GM12878 (cell line): ENCODE results near the gene CPSF4. TPM values are rescaled to one million over a fixed set of nuclear protein-coding genes. Genes with fewer than 3 reads are reported as not detected.

Experiments
- ATAC-seq: fragments of 200-7000 bp; cut with Tn5 transposase; 3 replicates; pipeline ENCODE4 v1.9.1; 2020; ENCODE audit warnings: mild to moderate bottlenecking, moderate library complexity
- BruUV-seq: library from RNA; stranded (reverse); fragments of 400-500 nt; replicated peaks from 2 replicates; lab custom pipeline; 2021; lab: Mats Ljungman, UMichigan
- CTCF ChIA-PET: fragments of 300-600 bp; sonication (Branson Sonifier 250); formaldehyde crosslinking; extraction: SDS; loops from one replicate; lab custom pipeline; 2021; ENCODE audit warnings: inconsistent platforms; lab: Yijun Ruan, JAX
- POLR2A ChIA-PET: fragments of 350-600 bp; formaldehyde crosslinking; extraction: SDS; loops from one replicate; lab custom pipeline; 2021; ENCODE audit warnings: inconsistent platforms; lab: Charles Lee
- RAD21 ChIA-PET: fragments of 300-600 bp; sonication (Branson Sonifier 250); formaldehyde crosslinking; loops from one replicate; lab custom pipeline; 2023; ENCODE audit warnings: antibody characterized with exemption; ENCODE audit not compliant: unreplicated experiment; lab: Charles Lee
- SMC1A ChIA-PET: fragments of 300-600 bp; sonication (Branson Sonifier 250); formaldehyde crosslinking; loops from one replicate; lab custom pipeline; 2023; ENCODE audit not compliant: unreplicated experiment, uncharacterized antibody; lab: Charles Lee
- DNase-seq: peaks from one replicate; pipeline ENCODE4 v3.0.0-alpha.2; 2011; ENCODE audit warnings: low read depth, low spot score
- FAIRE-seq: peaks from 3 replicates; lab custom pipeline; 2011; peaks lifted over from hg19 to GRCh38; lab: Jason Lieb, UNC
- H2AFZ ChIP-seq: 2 replicates; pipeline ENCODE4 v1.6.0; 2011; ENCODE audit warnings: low read depth, low read length, control low read depth; ENCODE audit not compliant: control insufficient read depth
- H3K27ac ChIP-seq: 2 replicates; pipeline ENCODE4 v1.5.1; 2011; ENCODE audit warnings: control low read depth; ENCODE audit not compliant: control insufficient read depth, insufficient read depth
- H3K27me3 ChIP-seq, 2 experiments: replicated peaks in 1 of 2; 2 replicates each; pipeline versions ENCODE4 v1.6.0 to v1.6.1; 2011; ENCODE audit warnings: low read length in 1 of 2; ENCODE audit not compliant: control insufficient read depth in 2 of 2, insufficient read depth in 2 of 2
- H3K36me3 ChIP-seq, 2 experiments: 2 replicates each; pipeline ENCODE4 v1.5.1; 2011; ENCODE audit warnings: low read length in 1 of 2; ENCODE audit not compliant: control insufficient read depth in 2 of 2, insufficient read depth in 2 of 2
- H3K4me1 ChIP-seq: 2 replicates; pipeline ENCODE4 v1.6.1; 2011; ENCODE audit warnings: mild to moderate bottlenecking, low read length, moderate library complexity, mixed read lengths; ENCODE audit not compliant: control insufficient read depth, insufficient read depth
- H3K4me2 ChIP-seq: 2 replicates; pipeline ENCODE4 v1.6.0; 2011; ENCODE audit warnings: control low read depth; ENCODE audit not compliant: control insufficient read depth, insufficient read depth
- H3K4me3 ChIP-seq: fragments of 200-600 bp; sonication (generic); 2 replicates; pipeline ENCODE4 v1.5.1; 2016
- H3K79me2 ChIP-seq: 2 replicates; pipeline ENCODE4 v1.6.0; 2011; ENCODE audit warnings: low read length; ENCODE audit not compliant: control insufficient read depth, insufficient read depth
- H3K9ac ChIP-seq: 2 replicates; pipeline ENCODE4 v1.8.0; 2011; ENCODE audit warnings: low read length, control low read depth, mixed read lengths; ENCODE audit not compliant: control insufficient read depth, insufficient read depth
- H3K9me3 ChIP-seq: replicated peaks from 3 replicates; pipeline ENCODE4 v1.5.1; 2011; ENCODE audit warnings: mild to moderate bottlenecking, low read length; ENCODE audit not compliant: control insufficient read depth, insufficient read depth
- H4K20me1 ChIP-seq: 2 replicates; pipeline ENCODE4 v1.6.0; 2011; ENCODE audit not compliant: control insufficient read depth, insufficient read depth
- ASH2L ChIP-seq: fragments of 300-600, 200-600 bp; sonication (generic); IDR thresholded peaks from 2 replicates; pipeline ENCODE4 v1.6.1; 2017; ENCODE audit warnings: low read depth, mild to moderate bottlenecking, borderline replicate concordance
- BCL11A ChIP-seq: IDR thresholded peaks from 2 replicates; pipeline ENCODE4 v1.6.1; 2011; ENCODE audit warnings: low read depth, low read length
- BMI1 ChIP-seq: fragments of 450-650 bp; IDR thresholded peaks from 2 replicates; pipeline ENCODE4 v1.6.1; 2016; ENCODE audit warnings: mild to moderate bottlenecking, moderate library complexity, borderline replicate concordance
- CBX5 ChIP-seq: sonication (generic); IDR thresholded peaks from 2 replicates; pipeline ENCODE4 v1.6.1; 2016; ENCODE audit warnings: low read depth, moderate library complexity, mild to moderate bottlenecking, inconsistent platforms
- JUND ChIP-seq: IDR thresholded peaks from 2 replicates; pipeline ENCODE4 v1.6.1; 2012; ENCODE audit warnings: low read depth, mild to moderate bottlenecking, low read length, improper control_type of control experiment, moderate library complexity
- KDM1A ChIP-seq: fragments of 200-600 bp; sonication (generic); IDR thresholded peaks from 2 replicates; pipeline ENCODE4 v1.6.1; 2016; ENCODE audit warnings: borderline replicate concordance
- MXI1 ChIP-seq: fragments of 150-350 bp; IDR thresholded peaks from 2 replicates; pipeline ENCODE4 v1.6.1; 2011; ENCODE audit warnings: low read depth, mild to moderate bottlenecking, inconsistent platforms, low read length, improper control_type of control experiment
- PAX5 ChIP-seq: IDR thresholded peaks from 2 replicates; pipeline ENCODE4 v1.6.1; 2011; ENCODE audit warnings: low read depth, low read length, borderline replicate concordance
- POU2F2 ChIP-seq: IDR thresholded peaks from 3 replicates; pipeline ENCODE4 v1.6.1; 2011; ENCODE audit warnings: low read depth, mild to moderate bottlenecking, low read length, borderline replicate concordance
- RB1 ChIP-seq: fragments of 450-650 bp; formaldehyde crosslinking; IDR thresholded peaks from 2 replicates; pipeline ENCODE4 v1.6.1; 2017; ENCODE audit warnings: mild to moderate bottlenecking, borderline replicate concordance
- RELA ChIP-seq: fragments of 450-650 bp; IDR thresholded peaks from 2 replicates; pipeline ENCODE4 v1.8.0; 2014; ENCODE audit warnings: borderline replicate concordance; ENCODE audit not compliant: partially characterized antibody
- SMAD5 ChIP-seq: IDR thresholded peaks from 2 replicates; pipeline ENCODE4 v1.6.1; 2016; ENCODE audit warnings: antibody characterized with exemption, low read depth
- SPI1 ChIP-seq: IDR thresholded peaks from 2 replicates; pipeline ENCODE4 v1.6.1; 2011; ENCODE audit warnings: low read depth, mild to moderate bottlenecking, low read length, moderate library complexity, borderline replicate concordance; ENCODE audit not compliant: insufficient read depth
- STAT1 ChIP-seq: fragments of 450-650 bp; conservative IDR thresholded peaks from 2 replicates; pipeline ENCODE4 v1.6.1; 2014; ENCODE audit warnings: antibody characterized with exemption, mild to moderate bottlenecking
- ZNF622 ChIP-seq: fragments of 450-650 bp; IDR thresholded peaks from 2 replicates; pipeline ENCODE4 v1.6.1; 2017; ENCODE audit warnings: mild to moderate bottlenecking, inconsistent platforms
- ZZZ3 ChIP-seq: IDR thresholded peaks from 2 replicates; pipeline ENCODE4 v1.6.1; 2011; ENCODE audit warnings: low read depth; ENCODE audit not compliant: control insufficient read depth, insufficient read length
- WGBS: methylation state at CpG from one replicate; pipeline ENCODE4 v1.1.6; 2016; ENCODE audit warnings: low lambda C conversion rate; ENCODE audit not compliant: insufficient replicate concordance, insufficient coverage; ENCODE audit errors: missing lambda C conversion rate; 5-methylcytosine and 5-hydroxymethylcytosine counted together
- in situ Hi-C: fragments of 300-500 bp; cut with MboI; formaldehyde crosslinking; loops from 9 replicates; pipeline ENCODE4 v1.14.3; 2018; ENCODE audit warnings: mixed read lengths
- intact Hi-C: fragments of 100-400 bp; cut with micrococcal nuclease; formaldehyde crosslinking; loops from one replicate; pipeline ENCODE4 v1.14.2; 2022; ENCODE audit not compliant: unreplicated experiment
- polyA plus RNA-seq, 11 experiments: library from polyadenylated mRNA; depleted of rRNA in 4 of 11; unstranded in 6 of 11; stranded (reverse) in 5 of 11; fragments of >200 nt; fragmentation: Nextera tagmentation in 4 of 11; fragmentation: Illumina TruSeq in 1 of 11; extraction: Ambion mirVana in 4 of 11; extraction: Trizol in 1 of 11; gene quantifications; 1 replicate in 1 of 11; 2 replicates in 10 of 11; pipeline versions ENCODE4 v1.2.1 to v1.2.3, GENCODE V29; 2011 to 2016; ENCODE audit warnings: inconsistent platforms in 2 of 11, missing spikeins in 2 of 11, low read depth in 1 of 11
- total RNA-seq, 4 experiments: library from RNA; depleted of rRNA in 3 of 4; stranded (reverse); fragments of >200 nt in 3 of 4; fragmentation: Illumina TruSeq in 1 of 4; extraction: Trizol in 1 of 4; gene quantifications; 2 replicates each; pipeline versions ENCODE4 v1.2.1 to v1.2.3, GENCODE V29; 2013 to 2021
- TF ChIP-seq, protein P1 (sequence below): fragments of 450-650 bp; IDR thresholded peaks from 2 replicates; pipeline ENCODE4 v1.6.1; 2017; ENCODE audit warnings: mild to moderate bottlenecking, low read depth, inconsistent platforms; ENCODE audit not compliant: poor library complexity, severe bottlenecking
- TF ChIP-seq, protein P2 (sequence below): fragments of 450-650 bp; IDR thresholded peaks from 2 replicates; pipeline ENCODE4 v1.6.1; 2018; ENCODE audit warnings: borderline replicate concordance, mild to moderate bottlenecking; ENCODE audit not compliant: partially characterized antibody

The CPSF4 gene
- total and polyA plus RNA-seq, 10 of the 15 experiments (the other 5 are each of a cell fraction or from before 2014, with no cell fraction given) = 13.6 to 70.1 (median 45.0) TPM

GRCh38 chr7:99408379-99409191 is 30.2 kb upstream of the CPSF4 start, which contains the start of the genes BUD31 and PDAP1:
Gene BUD31, plus strand, starts transcription at chr7:99408969. Its CDS starts 2,124 bp downstream, at chr7:99411093.
Gene PDAP1, minus strand, starts transcription at chr7:99408597. Its CDS starts 49 bp downstream, at chr7:99408548.
- Histone ChIP-seq H3K4me3 (peak within 1 kb of the TSS; percentile 100), H3K4me1 (peaks cover 12% of the 10 kb centered on the region), H4K20me1 (no peaks in the 10 kb centered on the region), H3K36me3 (peaks cover 6 to 15% of the 10 kb centered on the region in 2 experiments), H3K9ac (peak within 1 kb of the TSS; percentile 98), H3K9me3 (no peaks in the 10 kb centered on the region), H2AFZ (peak within 1 kb of the TSS; percentile 98), H3K27me3 (no peaks in the 10 kb centered on the region), H3K79me2 (peaks cover 62% of the 10 kb centered on the region), H3K4me2 (peak within 1 kb of the TSS; percentile 83), H3K27ac (peak within 1 kb of the TSS; percentile 99)
- POLR2A ChIA-PET = interaction anchor here (0.6 to 4.9 kb wide), 18 partner anchors 10 to 511 kb away, joined by 3 to 51 read pairs (median 5); partner anchors contain the start of genes ARPC1A, ARPC1B, ATP5MF and CPSF4
- SMC1A ChIA-PET = interaction anchor here (0.8 to 3.2 kb wide), 10 partner anchors 9 to 151 kb away, joined by 3 to 20 read pairs (median 3); partner anchors contain the start of genes ARPC1B, CPSF4 and PTCD1
- DNase-seq (peak; percentile 90), ATAC-seq (peak; percentile 86), FAIRE-seq (peak; percentile 98)
- RAD21 ChIA-PET = interaction anchor here (0.6 to 2.7 kb wide), 10 partner anchors 28 to 91 kb away, joined by 3 to 8 read pairs (median 6); partner anchors contain the start of genes ARPC1A, CPSF4, PTCD1 and ZNF394
- CTCF ChIA-PET = interaction anchor here (0.5 to 4.6 kb wide), 9 partner anchors 11 to 175 kb away, joined by 3 to 31 read pairs (median 4); no protein-coding TSS in a partner anchor
- BruUV-seq = no TSS peak
- under 1% methylated on average over 56 of the region's 72 CpGs for WGBS
- intact Hi-C loops = loop anchor here (2.0 to 5.0 kb wide), 2 partner anchors 28 to 36 kb away; partner anchors contain the start of gene ARPC1B
- in situ Hi-C loops = no loop called here
- TF ChIP-seq SPI1 (peak; percentile 45; the same call in 1 of the 2 replicates), RELA (peak; percentile 87), CBX5 (no peak), BMI1 (no peak; the same call in none of the 2 replicates), JUND (peak; percentile 90), ASH2L (0 out of 2 replicates have a peak, but pooled peaks have one; percentile 63), SMAD5 (peak; percentile 93), BCL11A (0 out of 2 replicates have a peak, but pooled peaks have one; percentile 23), RB1 (peak; percentile 92), ZNF622 (no peak), POU2F2 (peak; percentile 66; the same call in 2 of the 3 replicates), KDM1A (no peak), MXI1 (0 out of 2 replicates have a peak, but pooled peaks have one; percentile 26), ZZZ3 (no peak), STAT1 (peak; percentile 97; the same call in 1 of the 2 replicates), PAX5 (peak; percentile 60; the same call in 1 of the 2 replicates)
- TF ChIP-seq, protein P1, sequence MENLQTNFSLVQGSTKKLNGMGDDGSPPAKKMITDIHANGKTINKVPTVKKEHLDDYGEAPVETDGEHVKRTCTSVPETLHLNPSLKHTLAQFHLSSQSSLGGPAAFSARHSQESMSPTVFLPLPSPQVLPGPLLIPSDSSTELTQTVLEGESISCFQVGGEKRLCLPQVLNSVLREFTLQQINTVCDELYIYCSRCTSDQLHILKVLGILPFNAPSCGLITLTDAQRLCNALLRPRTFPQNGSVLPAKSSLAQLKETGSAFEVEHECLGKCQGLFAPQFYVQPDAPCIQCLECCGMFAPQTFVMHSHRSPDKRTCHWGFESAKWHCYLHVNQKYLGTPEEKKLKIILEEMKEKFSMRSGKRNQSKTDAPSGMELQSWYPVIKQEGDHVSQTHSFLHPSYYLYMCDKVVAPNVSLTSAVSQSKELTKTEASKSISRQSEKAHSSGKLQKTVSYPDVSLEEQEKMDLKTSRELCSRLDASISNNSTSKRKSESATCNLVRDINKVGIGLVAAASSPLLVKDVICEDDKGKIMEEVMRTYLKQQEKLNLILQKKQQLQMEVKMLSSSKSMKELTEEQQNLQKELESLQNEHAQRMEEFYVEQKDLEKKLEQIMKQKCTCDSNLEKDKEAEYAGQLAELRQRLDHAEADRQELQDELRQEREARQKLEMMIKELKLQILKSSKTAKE = peak; percentile 71
- TF ChIP-seq, protein P2, sequence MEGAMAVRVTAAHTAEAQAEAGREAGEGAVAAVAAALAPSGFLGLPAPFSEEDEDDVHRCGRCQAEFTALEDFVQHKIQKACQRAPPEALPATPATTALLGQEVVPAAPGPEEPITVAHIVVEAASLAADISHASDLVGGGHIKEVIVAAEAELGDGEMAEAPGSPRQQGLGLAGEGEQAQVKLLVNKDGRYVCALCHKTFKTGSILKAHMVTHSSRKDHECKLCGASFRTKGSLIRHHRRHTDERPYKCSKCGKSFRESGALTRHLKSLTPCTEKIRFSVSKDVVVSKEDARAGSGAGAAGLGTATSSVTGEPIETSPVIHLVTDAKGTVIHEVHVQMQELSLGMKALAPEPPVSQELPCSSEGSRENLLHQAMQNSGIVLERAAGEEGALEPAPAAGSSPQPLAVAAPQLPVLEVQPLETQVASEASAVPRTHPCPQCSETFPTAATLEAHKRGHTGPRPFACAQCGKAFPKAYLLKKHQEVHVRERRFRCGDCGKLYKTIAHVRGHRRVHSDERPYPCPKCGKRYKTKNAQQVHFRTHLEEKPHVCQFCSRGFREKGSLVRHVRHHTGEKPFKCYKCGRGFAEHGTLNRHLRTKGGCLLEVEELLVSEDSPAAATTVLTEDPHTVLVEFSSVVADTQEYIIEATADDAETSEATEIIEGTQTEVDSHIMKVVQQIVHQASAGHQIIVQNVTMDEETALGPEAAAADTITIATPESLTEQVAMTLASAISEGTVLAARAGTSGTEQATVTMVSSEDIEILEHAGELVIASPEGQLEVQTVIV = no peak
